Renal cortex interstitium (tissue), 11 donors: ENCODE data around the gene POGLUT2. TPM values are rescaled to one million over a fixed set of nuclear protein-coding genes. Genes with fewer than 3 reads are reported as not detected.

Experiments
- DNase-seq, 11 donors: peaks; one replicate each; pipeline ENCODE4 v3.0.0-alpha.2; 2013; ENCODE audit warnings: low read depth in 9 of 11, low spot score in 4 of 11; ENCODE audit errors: extremely low read depth in 1 of 11
- polyA plus RNA-seq, 3 donors: library from polyadenylated mRNA; unstranded; fragments of 120-200 nt; gene quantifications; one replicate each; pipeline ENCODE4 v1.2.1, GENCODE V29; 2013; ENCODE audit not compliant: insufficient read length in 3 of 3

POGLUT2 gene
- polyA plus RNA-seq, 3 donors, result 45.8 to 56.3 (median 50.6) TPM

DNA sequence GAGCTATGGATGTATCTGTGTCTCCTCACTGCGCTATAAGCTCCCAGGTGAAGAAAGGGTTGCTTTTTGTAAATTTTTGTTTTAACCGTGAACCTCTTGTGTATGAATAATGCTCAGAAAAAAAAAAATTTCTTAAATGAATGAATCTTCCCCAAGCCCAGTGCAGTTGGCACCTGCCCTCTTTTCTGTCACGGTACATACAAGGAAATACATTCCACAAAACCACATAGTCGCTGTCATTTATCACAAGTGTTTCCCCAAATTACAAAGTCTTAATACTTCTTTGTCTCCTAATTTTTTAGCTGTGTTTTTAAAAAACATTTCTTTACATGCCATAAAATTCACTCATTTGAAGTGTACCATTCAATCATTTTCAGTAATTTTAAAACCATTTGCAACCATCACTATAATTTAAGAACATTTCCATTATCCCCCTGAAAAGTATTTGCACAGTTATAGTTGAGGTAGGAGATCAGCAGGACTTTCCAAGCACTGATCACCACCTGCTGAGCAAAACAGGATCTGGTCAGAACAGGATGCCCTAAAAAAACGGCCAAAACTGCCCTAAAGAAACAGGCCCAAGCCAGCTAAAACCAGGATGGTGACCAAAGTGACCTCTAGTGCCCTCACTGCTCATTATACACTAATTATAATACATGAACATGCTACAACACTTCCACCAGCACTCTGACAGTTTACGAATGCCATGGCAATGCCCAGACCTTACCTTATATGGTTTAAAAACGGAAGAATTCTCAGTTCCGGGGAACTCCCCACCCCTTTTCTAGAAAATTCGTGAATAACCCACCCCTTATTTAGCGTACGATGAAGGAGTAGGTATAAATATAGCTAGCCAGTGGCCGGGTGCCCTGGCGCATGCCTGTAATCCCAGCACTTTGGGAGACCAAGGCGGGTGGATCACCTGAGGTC lies 23.9 kb downstream of the POGLUT2 start:
- no peak for DNase-seq

DNA sequence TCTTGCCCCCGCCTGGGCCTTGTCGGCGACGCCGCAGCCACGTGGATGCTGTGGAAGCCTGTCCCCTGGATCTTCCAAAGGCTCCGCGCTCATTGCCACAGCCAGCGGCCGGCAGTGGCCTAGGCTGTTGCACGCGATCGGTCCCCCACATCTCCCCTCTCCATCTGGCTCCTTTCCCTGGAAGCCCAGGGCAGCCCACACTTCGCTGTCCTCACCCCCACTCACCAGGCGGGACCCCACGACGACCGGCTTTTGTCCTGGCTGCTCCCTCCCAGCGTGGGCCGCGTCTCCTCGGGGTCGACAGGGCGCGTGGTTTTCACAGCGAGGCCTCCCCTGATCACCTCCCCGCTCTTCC lies 24.6 kb downstream of the POGLUT2 start:
- DNase-seq, result peak in 1 of 11 donors; percentile 5

DNA sequence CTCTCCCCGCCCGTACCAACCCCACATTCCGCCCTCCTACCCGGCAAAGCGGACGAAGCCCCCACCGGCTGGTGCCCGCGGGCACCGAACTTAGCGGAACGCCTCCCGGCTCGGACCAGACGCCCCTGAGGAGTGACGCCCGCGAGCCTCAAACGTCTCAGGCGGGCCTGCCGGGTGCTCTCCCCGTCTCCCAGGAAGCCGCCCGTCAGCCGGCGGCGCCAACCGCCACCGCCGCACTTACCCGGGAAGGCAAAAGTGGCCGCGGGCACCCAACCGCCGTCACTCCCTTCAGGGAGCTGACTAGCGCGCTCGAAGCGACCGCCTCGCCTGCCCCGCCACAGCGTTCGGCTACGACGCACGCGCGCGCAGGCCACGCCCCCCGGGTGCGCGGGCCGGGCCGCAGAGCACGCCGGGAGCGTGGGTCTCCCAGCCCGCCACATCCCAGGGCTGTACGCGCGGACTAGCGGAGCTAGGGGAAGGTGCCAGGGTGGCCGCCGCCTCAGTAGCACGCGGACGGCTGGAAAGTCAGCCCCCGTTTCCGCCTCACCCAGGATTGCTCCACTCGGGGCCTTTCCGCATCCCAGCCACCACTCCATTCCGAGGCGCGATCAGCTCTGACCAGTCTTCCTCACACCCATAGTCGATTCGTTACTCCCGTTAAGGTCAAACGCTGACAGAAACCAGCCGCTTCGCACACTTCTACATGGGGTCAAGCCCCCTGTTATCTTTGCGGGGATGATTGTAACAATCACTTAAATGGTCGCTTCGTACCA lies 25.1 kb downstream of the POGLUT2 start, which contains the start of gene TEX30:
Gene TEX30, minus strand, starts transcription at position 346 of the 773 bp plus-strand sequence. CDS start 3,760 bp downstream, outside the sequence.
- DNase-seq, result peak; percentile 52 to 86 (median 74)

- DNase-seq, result no peak
Observed at GRCh38 chr13:102772042-102772425, 26.7 kb downstream of the POGLUT2 start.

- DNase-seq, result no peak
Observed at GRCh38 chr13:102771298-102772041, 27.3 kb downstream of the POGLUT2 start.

GRCh38 chr13:102770435-102770834 lies 28.3 kb downstream of the POGLUT2 start:
- peak in 1 of 11 donors; percentile 29 for DNase-seq

DNA sequence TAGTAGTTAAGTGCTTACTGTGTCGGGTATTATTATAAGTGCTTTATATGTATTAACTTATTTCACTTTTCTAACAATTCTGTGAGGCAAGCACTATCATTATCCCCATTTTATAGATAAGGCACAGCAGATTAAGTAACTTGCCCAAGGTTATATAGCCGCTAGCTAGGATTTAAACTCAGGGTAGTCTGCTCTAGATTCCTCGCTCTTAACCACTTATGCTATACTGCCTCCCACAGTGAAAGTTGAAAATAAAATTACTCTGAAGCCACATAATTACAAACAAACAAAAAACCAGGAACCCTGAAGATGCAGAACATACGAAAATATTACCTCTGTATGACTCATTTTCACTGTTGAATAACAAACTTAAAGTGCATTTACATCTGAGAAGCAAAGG lies 29.1 kb downstream of the POGLUT2 start:
- no peak for DNase-seq

GRCh38 chr13:102768909-102769308 lies 29.9 kb downstream of the POGLUT2 start:
- DNase-seq, result no peak

- no peak for DNase-seq
Observed at GRCh38 chr13:102763741-102764140, 35.0 kb downstream of the POGLUT2 start.

DNA sequence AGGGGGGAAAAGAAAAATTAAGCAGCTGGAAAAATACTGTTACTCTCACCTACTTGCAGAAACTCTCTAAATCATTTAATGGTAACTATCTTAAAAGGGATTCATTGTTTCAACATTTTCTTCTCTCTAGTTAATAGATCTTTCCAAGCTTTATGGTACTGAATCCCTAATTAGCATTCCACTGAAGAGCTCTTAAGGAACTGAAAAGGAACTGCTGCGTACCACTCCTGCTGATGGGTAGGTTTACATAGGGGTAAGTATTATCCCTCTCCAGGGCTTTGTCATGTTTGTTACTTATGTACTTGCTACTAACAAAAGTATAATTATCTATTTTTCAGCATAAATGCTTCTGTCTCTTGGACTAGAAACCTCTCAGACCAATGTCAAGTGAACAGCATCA lies 37.7 kb downstream of the POGLUT2 start:
- no peak for DNase-seq

DNA sequence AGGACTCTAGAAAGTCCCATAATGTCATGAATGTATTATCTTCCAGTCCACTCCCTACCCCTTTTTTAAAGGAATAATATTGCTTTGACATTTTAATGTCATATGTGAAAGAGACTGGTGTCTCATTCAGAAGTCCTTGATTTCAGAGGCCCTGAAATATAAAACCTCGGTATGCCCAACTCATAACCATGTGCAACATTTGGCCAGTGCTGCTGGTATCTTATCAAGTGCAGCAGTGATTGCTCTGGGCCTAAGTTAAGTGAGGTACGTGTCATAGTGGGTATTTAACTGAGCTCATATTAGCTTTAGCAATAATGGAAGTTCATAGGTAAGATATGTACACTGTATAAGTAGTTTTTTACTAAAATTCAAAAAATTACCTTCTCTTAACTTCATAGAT lies 39.9 kb downstream of the POGLUT2 start:
- DNase-seq, result no peak

GRCh38 chr13:102757006-102757405 lies 41.8 kb downstream of the POGLUT2 start:
- no peak for DNase-seq

DNA sequence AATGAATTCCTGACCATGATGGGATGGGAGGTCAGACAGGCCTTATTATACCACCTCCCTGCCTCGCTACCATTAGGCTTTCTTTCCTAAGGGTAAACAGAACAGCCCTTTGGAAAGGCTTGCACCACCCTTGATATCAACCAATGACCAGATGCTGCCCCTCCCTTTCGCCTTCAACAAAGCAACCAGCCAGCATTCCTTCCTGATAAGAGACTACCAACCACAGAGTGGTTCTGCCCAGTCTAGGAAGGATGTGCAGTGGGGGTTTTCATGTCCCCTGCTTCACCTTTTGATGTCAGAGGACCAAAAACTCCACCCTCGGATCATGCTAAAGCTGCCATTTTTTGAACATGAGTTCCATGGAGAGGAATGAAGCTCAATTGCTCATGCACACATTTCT lies 46.9 kb downstream of the POGLUT2 start:
- DNase-seq, result no peak

DNA sequence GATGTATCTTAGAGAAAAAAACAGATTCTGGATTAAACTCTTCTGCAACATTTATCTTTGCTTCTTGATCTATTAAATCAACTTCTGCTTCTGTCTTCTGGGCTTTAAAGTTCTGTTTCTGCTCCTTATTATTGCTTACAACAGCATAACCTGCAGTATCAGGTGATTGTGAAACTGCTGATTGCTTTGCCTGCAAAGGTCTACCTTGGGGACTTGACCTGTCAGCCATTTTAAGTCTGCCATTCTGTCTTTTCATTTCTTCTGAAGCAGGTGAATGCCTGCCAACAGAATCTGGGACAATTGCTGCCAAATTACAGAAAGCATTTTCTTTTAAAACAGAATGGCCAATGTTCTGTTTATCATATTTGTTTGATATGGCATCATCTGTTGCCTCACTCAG lies 56.3 kb downstream of the POGLUT2 start:
- DNase-seq, result no peak

DNA sequence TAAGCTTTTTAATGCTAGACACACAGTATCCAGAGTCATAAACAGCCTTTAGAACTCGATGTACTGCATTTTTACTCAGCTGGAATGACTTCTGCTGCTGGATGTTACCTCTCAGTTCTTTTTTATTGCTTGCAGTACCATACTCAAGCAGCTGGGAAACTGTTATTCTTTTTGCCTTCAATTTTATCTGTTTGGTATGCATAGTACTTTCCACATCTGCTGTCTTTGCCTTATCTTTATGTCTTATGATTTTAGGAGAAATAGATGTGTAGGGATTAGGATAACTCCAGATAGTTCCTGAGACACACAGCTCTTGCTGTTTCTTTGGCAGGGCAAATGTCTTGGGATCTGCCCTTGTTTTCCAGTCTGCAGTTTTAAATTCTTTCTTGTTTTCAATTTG lies 56.7 kb downstream of the POGLUT2 start:
- no peak for DNase-seq

Other genes with a start within 250 kb of the POGLUT2 start
- 10 to 100 TPM; 56.9 to 67.5 (median 62.2) TPM for gene TPP2, start 202.0 kb downstream of the POGLUT2 start, polyA plus RNA-seq
- under 1 TPM; 0.22 to 0.86 (median 0.82) TPM for gene METTL21C, start 103.9 kb downstream of the POGLUT2 start, polyA plus RNA-seq
- 10 to 100 TPM; 29.7 to 40.0 (median 30.6) TPM for gene TEX30, start 25.2 kb downstream of the POGLUT2 start, polyA plus RNA-seq
- gene BIVM, start 143 bp upstream of the POGLUT2 start, polyA plus RNA-seq, result 10 to 100 TPM; 46.2 to 79.6 (median 55.5) TPM
- 10 to 100 TPM; 66.0 to 95.4 (median 82.5) TPM for gene ERCC5, start 47.1 kb upstream of the POGLUT2 start, polyA plus RNA-seq